Pancreas (tissue), 10 donors: ENCODE measurements around the gene DCST1. TPM values are rescaled to one million over a fixed set of nuclear protein-coding genes. Genes with fewer than 3 reads are reported as not detected.
A peak's percentile ranks its signal among the peaks of the same experiment; 100 is the strongest.

Source experiments
- ATAC-seq, 4 donors: fragments of 200-7000 bp; cut with Tn5 transposase; one replicate each; pipeline versions ENCODE4 v1.8.0 to v1.9.1; 2020; ENCODE audit warnings: mild to moderate bottlenecking in 4 of 4, moderate library complexity in 4 of 4
- DNase-seq, 6 donors: peaks; one replicate each; pipeline ENCODE4 v3.0.0-alpha.2; 2020
- FAIRE-seq: peaks from 2 replicates; lab custom pipeline; 2012; peaks lifted over from hg19 to GRCh38; lab: Jason Lieb, UNC
- H3K27ac ChIP-seq, 4 donors: fragments of 200-600 bp; sonication (generic); 1 replicate in 3 of 4; 2 replicates in 1 of 4; pipeline versions ENCODE4 v1.5.0 to v1.8.0; 2020
- H3K27me3 ChIP-seq, 4 donors: fragments of 200-600 bp; one replicate each; pipeline ENCODE4 v1.8.0; 2021
- H3K36me3 ChIP-seq, 3 donors: fragments of 200-600 bp; sonication (generic) in 1 of 3; one replicate each; pipeline versions ENCODE4 v1.5.0 to v1.8.0; 2020 to 2021
- H3K4me1 ChIP-seq, 3 donors: fragments of 200-600 bp; one replicate each; pipeline ENCODE4 v1.8.0; 2021
- H3K4me3 ChIP-seq, 4 donors: fragments of 200-600 bp; sonication (generic) in 2 of 4; one replicate each; pipeline versions ENCODE4 v1.5.0 to v1.8.0; 2020 to 2021
- H3K9me3 ChIP-seq, 4 donors: fragments of 200-600 bp; one replicate each; pipeline ENCODE4 v1.8.0; 2021
- WGBS, 2 donors: extraction: QIAGEN DNeasy Blood & Tissue Kit; methylation state at CpG; one replicate each; pipeline ENCODE4 v1.1.7; 2013; 5-methylcytosine and 5-hydroxymethylcytosine counted together
- intact Hi-C, 3 donors: fragments of 100-400 bp; cut with DNase I; formaldehyde crosslinking; loops; one replicate each; pipeline versions ENCODE4 v1.11.1 to v1.14.2; 2022
- polyA plus RNA-seq, 2 donors: library from polyadenylated mRNA; stranded (reverse); fragments of 200-250 nt; gene quantifications; one replicate each; pipeline ENCODE4 v1.2.3, GENCODE V29; 2013
- total RNA-seq, 6 donors: library from RNA; stranded (reverse); fragmentation: NEBNext Ultra II Directional in 4 of 6; extraction: Animal tissue kit (Norgen Biotek cat#: 25700) in 4 of 6; gene quantifications; one replicate each; pipeline versions ENCODE4 v1.2.1 to v1.2.4, GENCODE V29; 2021 to 2023
- TF ChIP-seq, protein P1 (sequence below), 4 donors: fragments of 200-600 bp; sonication (generic) in 3 of 4; IDR thresholded peaks; one replicate each; pipeline versions ENCODE4 v1.5.0 to v1.8.0; 2021; ENCODE audit warnings: antibody characterized with exemption in 4 of 4
- donor health status: healthy with polysubstance abuse.
- donor health status: DM: no; HTN: no; CAD: no; lungs with moderate emphysema.
- donor health status: DM: no; HTN: no; CAD: no.
- donor health status: control.
- donor health status: control.
- donor health status: Bipolar disorder and iron deficiency.
- donor health status: DM: yes; HTN: yes; CAD: no.
- donor health status: DM: no; HTN: no; CAD: no.
- donor health status: DM: no; HTN: no; CAD: no.
- donor health status: DM: yes; HTN: yes; CAD: no.

DCST1 gene
- total and polyA plus RNA-seq, 8 donors: 0.14 TPM; not detected in 7

DNA sequence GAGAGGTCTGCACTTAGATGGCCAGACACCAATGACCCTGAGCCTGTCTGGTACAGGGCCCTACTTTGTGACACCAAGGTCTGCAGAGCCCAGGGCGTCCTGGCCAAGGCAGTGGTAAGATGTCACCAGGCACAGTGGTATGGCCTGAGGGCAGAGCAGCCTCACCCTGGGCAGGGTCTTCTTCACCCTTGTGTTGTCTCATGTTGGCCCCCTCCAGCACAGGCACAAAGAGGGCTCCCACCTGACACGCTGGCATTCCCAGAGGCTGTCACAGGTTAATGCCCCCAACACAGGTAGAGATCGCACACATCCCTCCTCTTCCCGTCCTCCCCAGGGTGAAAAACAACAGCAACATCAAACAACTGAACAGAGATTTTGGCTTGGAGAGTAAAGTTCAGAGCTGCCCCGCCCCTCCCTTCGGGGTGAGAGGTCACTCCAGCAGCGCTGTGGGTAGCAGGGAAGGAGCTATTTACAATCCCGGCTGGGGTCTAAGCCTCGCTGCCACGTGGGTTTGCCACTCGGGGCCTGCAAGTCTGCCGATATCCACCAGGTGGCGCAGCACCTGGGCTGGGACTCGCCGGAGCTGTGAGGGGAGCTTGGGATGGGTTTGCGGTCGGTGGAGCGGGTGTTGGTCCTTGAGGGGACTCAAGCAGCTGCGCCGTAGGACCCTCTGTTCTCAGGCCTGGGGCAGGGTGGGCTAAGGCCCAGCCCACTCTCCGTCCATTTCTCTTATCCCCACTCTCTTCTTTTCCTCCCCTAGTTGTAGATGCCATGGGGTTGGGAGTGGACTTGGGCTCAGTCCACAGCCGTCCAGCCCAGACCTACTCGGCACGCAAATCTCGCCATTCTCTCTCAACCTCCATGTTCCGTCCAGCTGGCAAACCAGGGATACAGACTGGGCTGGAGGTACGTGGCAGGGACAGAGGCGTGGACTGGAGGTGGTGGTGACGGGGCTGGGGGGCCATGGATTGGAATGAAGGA lies 57.7 kb downstream of the DCST1 start:
- intact Hi-C loops: loop anchor here in 2 of 3 donors (2.0 to 5.0 kb wide), 2 partner anchors 75 to 76 kb away; no protein-coding TSS in a partner anchor
- H3K36me3 ChIP-seq: no peaks in the 10 kb centered on the region
- H3K4me3 ChIP-seq: no peak overlapping the region
- WGBS, 2 donors: 14% methylated on average over 29 of the region's 29 CpGs
- H3K27ac ChIP-seq: no peak overlapping the region
- TF ChIP-seq, protein P1, sequence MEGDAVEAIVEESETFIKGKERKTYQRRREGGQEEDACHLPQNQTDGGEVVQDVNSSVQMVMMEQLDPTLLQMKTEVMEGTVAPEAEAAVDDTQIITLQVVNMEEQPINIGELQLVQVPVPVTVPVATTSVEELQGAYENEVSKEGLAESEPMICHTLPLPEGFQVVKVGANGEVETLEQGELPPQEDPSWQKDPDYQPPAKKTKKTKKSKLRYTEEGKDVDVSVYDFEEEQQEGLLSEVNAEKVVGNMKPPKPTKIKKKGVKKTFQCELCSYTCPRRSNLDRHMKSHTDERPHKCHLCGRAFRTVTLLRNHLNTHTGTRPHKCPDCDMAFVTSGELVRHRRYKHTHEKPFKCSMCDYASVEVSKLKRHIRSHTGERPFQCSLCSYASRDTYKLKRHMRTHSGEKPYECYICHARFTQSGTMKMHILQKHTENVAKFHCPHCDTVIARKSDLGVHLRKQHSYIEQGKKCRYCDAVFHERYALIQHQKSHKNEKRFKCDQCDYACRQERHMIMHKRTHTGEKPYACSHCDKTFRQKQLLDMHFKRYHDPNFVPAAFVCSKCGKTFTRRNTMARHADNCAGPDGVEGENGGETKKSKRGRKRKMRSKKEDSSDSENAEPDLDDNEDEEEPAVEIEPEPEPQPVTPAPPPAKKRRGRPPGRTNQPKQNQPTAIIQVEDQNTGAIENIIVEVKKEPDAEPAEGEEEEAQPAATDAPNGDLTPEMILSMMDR (IDR thresholded peaks at IDR 0.05): peak; percentile 94 to 99 (median 96)
- DNase-seq (peak in 5 of 6 donors; percentile 58 to 94 (median 84)), ATAC-seq (peak; percentile 77 to 86 (median 84)), FAIRE-seq (no peak)
- no peaks in the 10 kb centered on the region for H3K9me3 ChIP-seq
- peaks cover 0 to 4% (median 0%) of the 10 kb centered on the region in 3 donors for H3K4me1 ChIP-seq
- H3K27me3 ChIP-seq: no peaks in the 10 kb centered on the region

DNA sequence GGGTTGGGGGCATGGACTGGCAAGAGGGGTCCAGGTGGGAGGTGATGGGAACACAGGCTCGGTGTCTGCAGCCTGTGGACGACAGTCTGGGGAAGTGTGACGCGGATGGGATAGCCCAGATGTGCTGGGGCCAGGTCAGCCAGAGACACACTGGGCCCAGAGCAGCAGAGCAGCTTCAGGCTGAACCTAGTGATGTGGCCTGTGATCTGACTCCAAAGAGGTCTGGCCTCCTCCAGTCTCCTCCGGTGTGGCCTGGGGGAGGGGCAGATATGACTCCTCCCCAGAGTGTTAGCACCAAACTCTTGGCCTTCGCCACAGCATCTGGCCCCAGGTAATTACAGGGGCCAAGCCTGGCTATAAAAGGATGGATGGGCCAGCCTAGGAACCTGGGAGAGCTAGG lies 58.5 kb downstream of the DCST1 start:
- H3K27me3 ChIP-seq: no peaks in the 10 kb centered on the region
- intact Hi-C loops: loop anchor here in 1 of 3 donors (5.0 kb wide), 1 partner anchor 75 kb away; no protein-coding TSS in a partner anchor
- WGBS, 2 donors: 54 to 74% methylated on average over 6 of the region's 6 CpGs
- TF ChIP-seq, protein P1 (IDR thresholded peaks at IDR 0.05): no peak
- DNase-seq (peak in 1 of 6 donors; percentile 45), ATAC-seq (no peak), FAIRE-seq (no peak)
- no peaks in the 10 kb centered on the region for H3K36me3 ChIP-seq
- peaks cover 0 to 4% (median 0%) of the 10 kb centered on the region in 3 donors for H3K4me1 ChIP-seq
- no peak overlapping the region for H3K4me3 ChIP-seq
- no peaks in the 10 kb centered on the region for H3K9me3 ChIP-seq
- no peak overlapping the region for H3K27ac ChIP-seq

DNA sequence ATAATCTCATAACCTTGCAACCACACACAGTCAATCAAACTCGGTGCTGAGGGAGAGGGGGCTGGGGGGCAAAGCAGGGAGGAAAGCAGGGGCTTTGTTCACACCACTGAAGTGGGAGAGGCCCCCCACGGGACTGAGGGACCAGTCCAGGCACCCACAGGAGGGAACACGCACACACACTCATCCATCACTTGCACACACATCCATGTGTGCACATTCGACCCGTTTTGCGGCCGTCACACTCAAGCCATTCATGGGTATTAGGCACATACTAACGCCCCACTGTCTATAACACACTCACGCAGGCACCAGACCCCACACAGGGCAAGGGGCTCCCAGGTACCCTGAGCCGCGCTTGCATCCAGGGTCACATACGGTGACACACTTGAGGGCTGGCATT lies 59.0 kb downstream of the DCST1 start:
- Histone ChIP-seq H3K4me1 (peaks cover 0 to 4% (median 0%) of the 10 kb centered on the region in 3 donors), H3K27me3 (no peaks in the 10 kb centered on the region), H3K27ac (no peak overlapping the region), H3K36me3 (no peaks in the 10 kb centered on the region), H3K4me3 (no peak overlapping the region), H3K9me3 (no peaks in the 10 kb centered on the region)
- peak in 1 of 6 donors; percentile 40 for DNase-seq
- TF ChIP-seq, protein P1 (IDR thresholded peaks at IDR 0.05): no peak
- 69 to 81% methylated on average over 12 of the region's 12 CpGs for WGBS, 2 donors
- ATAC-seq: no peak
- FAIRE-seq: no peak
- intact Hi-C loops: loop anchor here in 1 of 3 donors (5.0 kb wide), 1 partner anchor 75 kb away; no protein-coding TSS in a partner anchor

DNA sequence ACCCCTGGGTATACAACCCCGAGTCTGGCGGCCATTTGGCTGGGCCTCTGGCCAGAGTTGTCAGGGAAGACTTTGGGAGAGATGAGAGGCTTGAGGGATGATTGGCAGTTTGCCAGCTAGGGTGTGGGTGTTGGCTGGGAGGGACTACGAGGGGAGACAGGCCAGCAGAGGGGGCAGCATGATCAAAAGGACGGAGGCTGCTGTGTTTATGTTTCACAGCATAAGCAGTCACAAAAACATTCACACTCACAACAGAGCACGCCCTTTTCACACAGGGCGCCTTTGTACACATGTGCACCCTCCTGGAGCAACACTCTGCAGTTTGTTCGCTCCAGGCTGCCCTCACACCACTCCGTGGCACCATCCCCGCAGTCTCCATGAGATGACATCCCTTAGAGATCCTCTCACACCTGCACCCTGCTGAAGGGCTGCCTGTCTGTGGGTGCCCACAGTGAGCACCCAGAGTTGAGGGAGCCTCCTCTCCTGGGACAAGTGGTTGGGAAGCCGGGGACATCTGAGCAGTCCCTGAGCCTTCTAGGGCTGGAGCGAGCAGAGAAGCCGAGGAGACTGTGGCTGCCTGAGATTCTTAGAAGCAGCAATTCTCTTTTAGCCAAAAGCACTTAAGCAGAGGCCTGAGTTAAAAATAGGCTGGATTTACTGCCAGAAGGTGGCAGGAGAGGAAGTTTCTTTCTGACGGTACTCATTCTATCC lies 60.4 kb downstream of the DCST1 start:
- ATAC-seq (peak; percentile 25 to 68 (median 60)), DNase-seq (peak in 3 of 6 donors; percentile 29 to 46 (median 41)), FAIRE-seq (no peak)
- Histone ChIP-seq H3K27me3 (no peaks in the 10 kb centered on the region), H3K4me1 (peaks cover 0 to 4% (median 0%) of the 10 kb centered on the region in 3 donors), H3K4me3 (no peak overlapping the region), H3K27ac (no peak overlapping the region), H3K9me3 (no peaks in the 10 kb centered on the region), H3K36me3 (no peaks in the 10 kb centered on the region)
- WGBS, 2 donors: 30 to 37% methylated on average over 13 of the region's 13 CpGs
- TF ChIP-seq, protein P1 (IDR thresholded peaks at IDR 0.05): peak in 3 of 4 donors; percentile 14 to 23 (median 15)
- intact Hi-C loops: loop anchor here in 1 of 3 donors (5.0 kb wide), 1 partner anchor 73 kb away; no protein-coding TSS in a partner anchor
